Neural crest cell (in vitro differentiated cells): ENCODE data around the gene GNA15. TPM values are rescaled to one million over a fixed set of nuclear protein-coding genes. Genes with fewer than 3 reads are reported as not detected.

ENCODE experiments used
- DNase-seq: peaks from one replicate; pipeline ENCODE4 v3.0.0; 2021; ENCODE audit warnings: low read depth, mixed read lengths, low spot score
- H3K27ac Mint-ChIP-seq: one replicate; pipeline ENCODE4 v1.8.0; 2021; ENCODE audit warnings: mild to moderate bottlenecking, mixed read lengths; ENCODE audit not compliant: unreplicated experiment
- H3K27me3 Mint-ChIP-seq: 2 replicates; pipeline ENCODE4 v1.8.0; 2021; ENCODE audit warnings: low read depth, mild to moderate bottlenecking, mixed read lengths
- H3K36me3 Mint-ChIP-seq: 2 replicates; pipeline ENCODE4 v1.8.0; 2021; ENCODE audit warnings: low read depth, mild to moderate bottlenecking, mixed read lengths
- H3K4me1 Mint-ChIP-seq: 2 replicates; pipeline ENCODE4 v1.8.0; 2021; ENCODE audit warnings: mixed read lengths
- H3K4me3 Mint-ChIP-seq: one replicate; pipeline ENCODE4 v1.8.0; 2021; ENCODE audit warnings: mild to moderate bottlenecking, mixed read lengths
- H3K9me3 Mint-ChIP-seq: 2 replicates; pipeline ENCODE4 v1.8.0; 2021; ENCODE audit warnings: mixed read lengths
- total RNA-seq: library from RNA; stranded (reverse); gene quantifications from 2 replicates; pipeline ENCODE4 v1.2.1, GENCODE V29; 2021
- TF ChIP-seq, protein P1 (sequence below): fragments of 200-600 bp; sonication (generic); conservative IDR thresholded peaks from 2 replicates; pipeline ENCODE4 v1.5.0; 2021; ENCODE audit warnings: antibody characterized with exemption, mild to moderate bottlenecking

Gene GNA15
- total RNA-seq, 1 donor from 2014 or later = not detected

DNA sequence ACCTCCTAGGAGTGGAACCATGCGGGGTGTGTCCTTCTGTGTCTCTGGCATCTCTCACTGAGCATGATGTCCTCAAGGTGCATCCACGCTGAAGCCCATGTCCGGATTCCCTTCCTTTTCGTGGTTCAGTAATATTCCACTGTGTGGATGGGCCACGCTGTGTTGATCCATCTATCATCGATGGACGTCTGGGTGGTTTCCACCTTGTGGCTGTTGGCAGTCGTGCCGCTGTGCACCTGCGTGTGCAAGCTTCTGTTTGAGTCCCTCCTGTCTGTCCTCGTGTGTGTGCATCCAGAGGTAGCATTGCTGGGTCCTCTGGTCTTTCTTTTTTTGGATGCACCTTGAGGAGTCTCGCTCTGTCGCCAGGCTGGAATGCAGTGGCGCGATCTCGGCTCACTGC, 11.2 kb upstream of the GNA15 start:
- TF ChIP-seq, protein P1, sequence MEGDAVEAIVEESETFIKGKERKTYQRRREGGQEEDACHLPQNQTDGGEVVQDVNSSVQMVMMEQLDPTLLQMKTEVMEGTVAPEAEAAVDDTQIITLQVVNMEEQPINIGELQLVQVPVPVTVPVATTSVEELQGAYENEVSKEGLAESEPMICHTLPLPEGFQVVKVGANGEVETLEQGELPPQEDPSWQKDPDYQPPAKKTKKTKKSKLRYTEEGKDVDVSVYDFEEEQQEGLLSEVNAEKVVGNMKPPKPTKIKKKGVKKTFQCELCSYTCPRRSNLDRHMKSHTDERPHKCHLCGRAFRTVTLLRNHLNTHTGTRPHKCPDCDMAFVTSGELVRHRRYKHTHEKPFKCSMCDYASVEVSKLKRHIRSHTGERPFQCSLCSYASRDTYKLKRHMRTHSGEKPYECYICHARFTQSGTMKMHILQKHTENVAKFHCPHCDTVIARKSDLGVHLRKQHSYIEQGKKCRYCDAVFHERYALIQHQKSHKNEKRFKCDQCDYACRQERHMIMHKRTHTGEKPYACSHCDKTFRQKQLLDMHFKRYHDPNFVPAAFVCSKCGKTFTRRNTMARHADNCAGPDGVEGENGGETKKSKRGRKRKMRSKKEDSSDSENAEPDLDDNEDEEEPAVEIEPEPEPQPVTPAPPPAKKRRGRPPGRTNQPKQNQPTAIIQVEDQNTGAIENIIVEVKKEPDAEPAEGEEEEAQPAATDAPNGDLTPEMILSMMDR = no peak
- Mint-ChIP-seq H3K27ac (no peak overlapping the region), H3K27me3 (peaks cover 4% of the 10 kb centered on the region), H3K36me3 (no peaks in the 10 kb centered on the region), H3K4me1 (no peaks in the 10 kb centered on the region), H3K9me3 (no peaks in the 10 kb centered on the region), H3K4me3 (no peak overlapping the region)
- no peak for DNase-seq

DNA sequence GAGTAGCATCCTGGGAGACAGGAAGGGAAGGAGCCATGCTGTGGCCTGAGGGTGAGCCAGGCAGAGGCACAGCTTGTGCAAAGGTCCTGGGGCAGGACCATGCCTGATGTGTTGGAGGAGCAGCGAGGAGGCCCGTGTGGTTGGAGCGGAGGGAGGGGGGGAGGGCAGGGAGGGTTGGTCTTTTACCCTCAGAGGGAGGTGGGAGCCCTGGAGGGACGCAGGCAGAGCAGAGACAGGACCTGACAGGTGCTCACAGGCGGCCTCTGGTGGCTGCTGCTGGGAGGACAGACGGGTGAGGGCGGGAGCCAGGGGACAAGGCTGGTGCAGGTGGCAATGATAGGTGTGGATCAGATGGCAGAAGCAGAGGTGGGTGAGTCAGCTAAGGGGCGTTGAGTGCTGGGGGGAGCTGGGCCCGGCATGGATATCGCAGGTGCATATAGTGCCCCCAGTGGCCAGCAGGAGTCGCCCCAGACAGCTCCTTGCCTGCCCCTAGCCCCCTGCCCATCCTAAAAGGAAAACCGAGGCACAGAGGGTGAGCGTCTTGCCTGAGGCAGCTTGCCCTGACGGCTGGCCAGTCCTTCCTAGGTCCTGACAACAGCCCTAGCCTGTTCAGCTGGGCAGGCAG, 9.8 kb upstream of the GNA15 start:
- peak; percentile 70 for DNase-seq
- peaks cover 4% of the 10 kb centered on the region for H3K27me3 Mint-ChIP-seq
- H3K9me3 Mint-ChIP-seq = no peaks in the 10 kb centered on the region
- H3K4me1 Mint-ChIP-seq = no peaks in the 10 kb centered on the region
- TF ChIP-seq, protein P1 = peak; percentile 74
- H3K36me3 Mint-ChIP-seq = no peaks in the 10 kb centered on the region
- no peak overlapping the region for H3K27ac Mint-ChIP-seq
- no peak overlapping the region for H3K4me3 Mint-ChIP-seq

DNA sequence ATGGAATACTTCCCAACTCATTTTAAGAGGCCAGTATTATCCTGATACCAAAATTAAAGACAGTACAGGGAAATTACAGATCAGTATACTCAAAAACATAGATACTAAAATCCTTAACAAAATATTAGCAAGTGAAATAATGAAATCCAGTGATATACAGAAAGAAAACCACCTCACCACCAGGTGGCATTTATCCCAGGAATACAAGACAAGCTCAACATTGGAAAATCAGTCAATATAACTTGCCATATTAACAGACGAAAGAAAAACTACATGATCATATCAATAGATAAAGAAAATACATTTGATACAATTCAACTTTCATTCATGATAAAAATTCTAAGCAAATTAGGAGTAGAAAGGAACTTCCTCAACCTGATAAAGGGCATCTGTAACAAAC, 6.7 kb upstream of the GNA15 start:
- no peaks in the 10 kb centered on the region for H3K4me1 Mint-ChIP-seq
- DNase-seq = no peak

DNA sequence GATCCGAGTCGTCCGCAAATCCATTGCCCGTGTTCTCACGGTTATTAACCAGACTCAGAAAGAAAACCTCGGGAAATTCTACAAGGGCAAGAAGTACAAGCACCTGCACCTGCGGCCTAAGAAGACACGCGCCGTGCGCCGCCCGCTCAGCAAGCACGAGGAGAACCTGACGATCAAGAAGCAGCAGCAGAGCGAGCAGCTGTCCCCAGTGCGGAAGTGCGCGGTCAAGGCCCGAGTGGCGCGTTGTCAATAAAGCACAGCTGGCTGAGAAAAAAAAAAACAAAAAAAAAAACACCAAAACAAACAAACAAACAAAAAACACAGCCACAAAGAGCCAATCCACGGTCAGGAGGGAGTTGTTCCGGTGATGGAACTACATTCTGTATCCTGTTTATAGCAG, 4.7 kb upstream of the GNA15 start:
- no peak overlapping the region for H3K4me3 Mint-ChIP-seq
- no peaks in the 10 kb centered on the region for H3K9me3 Mint-ChIP-seq
- H3K27ac Mint-ChIP-seq = no peak overlapping the region
- no peaks in the 10 kb centered on the region for H3K4me1 Mint-ChIP-seq
- TF ChIP-seq, protein P1 = no peak
- peaks cover 7% of the 10 kb centered on the region for H3K27me3 Mint-ChIP-seq
- no peak for DNase-seq
- no peaks in the 10 kb centered on the region for H3K36me3 Mint-ChIP-seq

More for the DNA sequence above, 6.7 kb upstream of the GNA15 start:
- H3K9me3 Mint-ChIP-seq = no peaks in the 10 kb centered on the region
- H3K27ac Mint-ChIP-seq = no peak overlapping the region
- H3K27me3 Mint-ChIP-seq = peaks cover 7% of the 10 kb centered on the region
- TF ChIP-seq, protein P1 = peak; percentile 67
- H3K36me3 Mint-ChIP-seq = no peaks in the 10 kb centered on the region
- H3K4me3 Mint-ChIP-seq = no peak overlapping the region

DNA sequence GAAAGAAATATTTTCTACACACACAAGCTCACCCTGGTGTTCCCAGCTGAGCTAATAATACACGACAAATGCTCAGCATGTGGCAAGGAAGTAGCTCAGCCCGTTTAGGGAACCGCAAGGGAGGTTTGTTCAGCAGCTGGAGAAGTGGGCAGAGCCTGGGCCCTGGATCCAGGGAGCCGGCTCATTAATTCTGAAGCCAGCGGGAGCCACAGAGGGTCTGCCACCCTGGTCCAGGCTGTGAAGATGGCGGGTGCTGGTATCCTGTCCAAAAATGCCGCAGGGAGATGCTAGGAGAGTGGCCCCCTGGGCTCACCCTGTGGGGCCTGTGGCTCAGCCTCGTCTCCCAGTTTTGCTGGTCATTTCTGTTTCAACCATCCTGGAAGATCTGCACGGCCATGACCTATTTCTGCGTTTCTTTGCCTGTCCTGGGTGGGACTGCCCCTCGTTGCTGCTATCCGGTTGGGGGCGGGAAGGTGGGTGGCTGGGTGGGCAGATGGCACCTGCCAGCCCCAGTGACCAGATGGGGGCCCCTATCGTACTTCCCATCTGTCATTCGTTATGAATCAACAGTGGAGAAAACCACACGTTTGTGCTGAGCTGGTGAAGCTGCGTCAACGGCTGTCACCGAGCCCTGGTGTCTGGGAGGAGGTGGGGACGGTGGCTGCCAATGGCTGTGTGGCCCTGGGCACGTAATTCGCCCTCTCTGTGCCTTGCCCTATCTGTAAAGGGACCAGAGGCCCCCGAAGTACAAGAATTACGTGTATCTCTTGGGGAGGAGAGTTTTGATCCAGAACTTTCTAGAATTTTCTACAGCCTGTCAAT, 2.7 kb upstream of the GNA15 start:
- Mint-ChIP-seq H3K9me3 (no peaks in the 10 kb centered on the region), H3K27ac (no peak overlapping the region), H3K36me3 (no peaks in the 10 kb centered on the region), H3K4me1 (no peaks in the 10 kb centered on the region), H3K4me3 (no peak overlapping the region), H3K27me3 (peaks cover 7% of the 10 kb centered on the region)
- TF ChIP-seq, protein P1 = no peak
- DNase-seq = no peak
